GM19395 (cell line): ENCODE measurements around the gene IFNL3.

ENCODE experiments used
- ATAC-seq: cut with Tn5 transposase; IDR thresholded peaks from one replicate; pipeline ENCODE4 v1.9.1; 2021; ENCODE audit warnings: mild to moderate bottlenecking, moderate library complexity; ENCODE audit not compliant: unreplicated experiment

Gene IFNL3

GRCh38 chr19:39194832-39195542 is 49.8 kb downstream of the IFNL3 start:
- no peak for ATAC-seq

GRCh38 chr19:39193803-39194202 is 51.0 kb downstream of the IFNL3 start:
- no peak for ATAC-seq
